ENCODE results near the gene FNDC1.
A peak's percentile ranks its signal among the peaks of the same experiment; 100 is the strongest.

DNA sequence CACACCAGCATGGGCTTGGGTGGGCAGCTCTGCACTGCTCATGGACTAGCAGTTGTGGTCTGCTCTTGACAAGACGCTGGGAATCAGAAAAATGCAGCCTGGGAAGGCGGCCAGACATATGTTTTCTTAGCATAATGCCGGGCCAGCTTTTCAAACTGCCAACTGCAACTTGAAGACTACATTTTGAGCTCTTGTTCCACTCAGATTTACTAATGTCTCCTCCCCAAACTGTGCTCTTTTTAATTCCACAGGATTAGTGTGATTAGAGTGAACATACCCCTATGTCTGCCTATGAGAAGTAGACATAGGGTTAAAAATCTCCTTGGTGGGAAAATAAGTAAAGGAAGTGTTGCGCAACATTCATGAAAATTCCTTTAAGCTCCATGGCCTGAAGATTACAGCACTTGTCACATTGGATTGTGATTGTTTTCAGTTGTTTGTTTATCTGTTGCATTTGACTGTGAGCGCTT lies 5.3 kb upstream of the FNDC1 start:
- TF ChIP-seq MXI1 (IDR thresholded peaks at IDR 0.05; ENCODE audit: borderline replicate concordance, low read depth, low read length), result no peak
- no peak for TF ChIP-seq MAZ (IDR thresholded peaks at IDR 0.05; ENCODE audit: borderline replicate concordance, low read depth, low read length)
- no peak for TF ChIP-seq MAZ (CRISPR knock-in tag; IDR thresholded peaks at IDR 0.05; ENCODE audit: low read depth)
- TF ChIP-seq, protein P1, sequence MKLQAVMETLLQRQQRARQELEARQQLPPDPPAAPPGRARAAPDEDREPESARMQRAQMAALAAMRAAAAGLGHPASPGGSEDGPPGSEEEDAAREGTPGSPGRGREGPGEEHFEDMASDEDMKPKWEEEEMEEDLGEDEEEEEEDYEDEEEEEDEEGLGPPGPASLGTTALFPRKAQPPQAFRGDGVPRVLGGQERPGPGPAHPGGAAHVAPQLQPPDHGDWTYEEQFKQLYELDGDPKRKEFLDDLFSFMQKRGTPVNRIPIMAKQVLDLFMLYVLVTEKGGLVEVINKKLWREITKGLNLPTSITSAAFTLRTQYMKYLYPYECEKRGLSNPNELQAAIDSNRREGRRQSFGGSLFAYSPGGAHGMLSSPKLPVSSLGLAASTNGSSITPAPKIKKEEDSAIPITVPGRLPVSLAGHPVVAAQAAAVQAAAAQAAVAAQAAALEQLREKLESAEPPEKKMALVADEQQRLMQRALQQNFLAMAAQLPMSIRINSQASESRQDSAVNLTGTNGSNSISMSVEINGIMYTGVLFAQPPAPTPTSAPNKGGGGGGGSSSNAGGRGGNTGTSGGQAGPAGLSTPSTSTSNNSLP (IDR thresholded peaks at IDR 0.05; ENCODE audit: low read depth, low read length), result no peak
- TF ChIP-seq, protein P2, sequence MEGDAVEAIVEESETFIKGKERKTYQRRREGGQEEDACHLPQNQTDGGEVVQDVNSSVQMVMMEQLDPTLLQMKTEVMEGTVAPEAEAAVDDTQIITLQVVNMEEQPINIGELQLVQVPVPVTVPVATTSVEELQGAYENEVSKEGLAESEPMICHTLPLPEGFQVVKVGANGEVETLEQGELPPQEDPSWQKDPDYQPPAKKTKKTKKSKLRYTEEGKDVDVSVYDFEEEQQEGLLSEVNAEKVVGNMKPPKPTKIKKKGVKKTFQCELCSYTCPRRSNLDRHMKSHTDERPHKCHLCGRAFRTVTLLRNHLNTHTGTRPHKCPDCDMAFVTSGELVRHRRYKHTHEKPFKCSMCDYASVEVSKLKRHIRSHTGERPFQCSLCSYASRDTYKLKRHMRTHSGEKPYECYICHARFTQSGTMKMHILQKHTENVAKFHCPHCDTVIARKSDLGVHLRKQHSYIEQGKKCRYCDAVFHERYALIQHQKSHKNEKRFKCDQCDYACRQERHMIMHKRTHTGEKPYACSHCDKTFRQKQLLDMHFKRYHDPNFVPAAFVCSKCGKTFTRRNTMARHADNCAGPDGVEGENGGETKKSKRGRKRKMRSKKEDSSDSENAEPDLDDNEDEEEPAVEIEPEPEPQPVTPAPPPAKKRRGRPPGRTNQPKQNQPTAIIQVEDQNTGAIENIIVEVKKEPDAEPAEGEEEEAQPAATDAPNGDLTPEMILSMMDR (CRISPR knock-in tag; IDR thresholded peaks at IDR 0.05), result no peak
- TF ChIP-seq ZNF33B (CRISPR knock-in tag; IDR thresholded peaks at IDR 0.05), result no peak
- TF ChIP-seq ZNF605 (CRISPR knock-in tag; IDR thresholded peaks at IDR 0.05), result no peak
- TF ChIP-seq ESRRA (CRISPR knock-in tag; IDR thresholded peaks at IDR 0.05; ENCODE audit: low read depth), result no peak
- TF ChIP-seq FIP1L1 (IDR thresholded peaks at IDR 0.05; ENCODE audit: borderline replicate concordance, insufficient read depth, low read depth, low read length), result no peak
- TF ChIP-seq KDM2A (CRISPR knock-in tag; IDR thresholded peaks at IDR 0.05; ENCODE audit: borderline replicate concordance, low read depth), result no peak
- TF ChIP-seq NR1H2 (CRISPR knock-in tag; IDR thresholded peaks at IDR 0.05; ENCODE audit: borderline replicate concordance, low read depth), result no peak
- TF ChIP-seq ZNF12 (CRISPR knock-in tag; IDR thresholded peaks at IDR 0.05), result no peak
- peak; percentile 94 for TF ChIP-seq CEBPB (IDR thresholded peaks at IDR 0.05; ENCODE audit: borderline replicate concordance, low read depth, low read length)
